T1000 (cell line): ENCODE data around the gene HORMAD2.
"Not testable (repeated sequence)": the region's sequence is repeated elsewhere in the genome, so short reads cannot be mapped to it uniquely, and the experiment has no call there.

ENCODE experiments used
- DNase-seq: peaks from one replicate; lab custom pipeline; 2025; ENCODE audit warnings: mixed read lengths; lab: John Stamatoyannopoulos, UW

HORMAD2 gene

GRCh38 chr22:30056015-30056414 lies 24.2 kb upstream of the HORMAD2 start:
- DNase-seq = no peak

GRCh38 chr22:30057375-30057774 lies 22.9 kb upstream of the HORMAD2 start:
- DNase-seq = no peak

- not testable (repeated sequence) for DNase-seq
Measured at GRCh38 chr22:30059346-30060020, 20.8 kb upstream of the HORMAD2 start.

- DNase-seq = not testable (repeated sequence)
Measured at GRCh38 chr22:30061094-30061493, 19.2 kb upstream of the HORMAD2 start.

GRCh38 chr22:30062259-30062658 lies 18.0 kb upstream of the HORMAD2 start:
- DNase-seq = no peak

- no peak for DNase-seq
Measured at GRCh38 chr22:30062950-30063349, 17.3 kb upstream of the HORMAD2 start.

- no peak for DNase-seq
Measured at GRCh38 chr22:30064172-30064571, 16.1 kb upstream of the HORMAD2 start.

GRCh38 chr22:30073743-30074142 lies 6.5 kb upstream of the HORMAD2 start:
- DNase-seq = no peak

GRCh38 chr22:30074147-30074546 lies 6.1 kb upstream of the HORMAD2 start:
- no peak for DNase-seq

GRCh38 chr22:30074994-30075393 lies 5.3 kb upstream of the HORMAD2 start:
- DNase-seq = no peak

- no peak for DNase-seq
Measured at GRCh38 chr22:30077279-30077880, 2.9 kb upstream of the HORMAD2 start.

GRCh38 chr22:30078320-30079311 lies 1.6 kb upstream of the HORMAD2 start:
- no peak for DNase-seq

GRCh38 chr22:30080805-30081204 lies 541 bp downstream of the HORMAD2 start:
- no peak for DNase-seq

GRCh38 chr22:30086496-30086895 lies 6.2 kb downstream of the HORMAD2 start:
- DNase-seq = no peak

GRCh38 chr22:30087037-30087436 lies 6.8 kb downstream of the HORMAD2 start:
- not testable (repeated sequence) for DNase-seq

GRCh38 chr22:30087611-30088010 lies 7.3 kb downstream of the HORMAD2 start:
- DNase-seq = no peak

- DNase-seq = no peak
Measured at GRCh38 chr22:30088468-30088867, 8.2 kb downstream of the HORMAD2 start.

GRCh38 chr22:30089655-30089974 lies 9.4 kb downstream of the HORMAD2 start:
- no peak for DNase-seq

- no peak for DNase-seq
Measured at GRCh38 chr22:30092686-30093085, 12.4 kb downstream of the HORMAD2 start.

- DNase-seq = no peak
Measured at GRCh38 chr22:30094804-30095203, 14.5 kb downstream of the HORMAD2 start.

- DNase-seq = no peak
Measured at GRCh38 chr22:30097861-30098260, 17.6 kb downstream of the HORMAD2 start.

GRCh38 chr22:30100770-30101169 lies 20.5 kb downstream of the HORMAD2 start:
- DNase-seq = not testable (repeated sequence)
